ENCODE results near the gene ZNF385D.

Gene ZNF385D

GRCh38 chr3:21542656-21543379 is 208.2 kb downstream of the ZNF385D start:
- in situ Hi-C loops (cut with HindIII; ENCODE audit: low pct_unique_long_range_greater_than_20kb, low sequenced_read_pairs): no loop called here
- DNase-seq (ENCODE audit: low read depth in 1 of 2, low spot score in 1 of 2): no peak
- TF ChIP-seq JUND (IDR thresholded peaks at IDR 0.05; ENCODE audit: low read depth): no peak

GRCh38 chr3:21540265-21540664 is 210.7 kb downstream of the ZNF385D start:
- in situ Hi-C loops (cut with HindIII; ENCODE audit: low pct_unique_long_range_greater_than_20kb, low sequenced_read_pairs): no loop called here
- no peak for DNase-seq (ENCODE audit: low read depth in 1 of 2, low spot score in 1 of 2)
- no peak for TF ChIP-seq JUND (IDR thresholded peaks at IDR 0.05; ENCODE audit: low read depth)

- DNase-seq (ENCODE audit: low read depth in 1 of 2, low spot score in 1 of 2): no peak
- no peak for TF ChIP-seq JUND (IDR thresholded peaks at IDR 0.05; ENCODE audit: low read depth)
- in situ Hi-C loops (cut with HindIII; ENCODE audit: low pct_unique_long_range_greater_than_20kb, low sequenced_read_pairs): no loop called here
Observed at GRCh38 chr3:21534462-21534861, 216.5 kb downstream of the ZNF385D start.

- no peak for DNase-seq (ENCODE audit: low read depth in 1 of 2, low spot score in 1 of 2)
- in situ Hi-C loops (cut with HindIII; ENCODE audit: low pct_unique_long_range_greater_than_20kb, low sequenced_read_pairs): no loop called here
- no peak for TF ChIP-seq JUND (IDR thresholded peaks at IDR 0.05; ENCODE audit: low read depth)
Observed at GRCh38 chr3:21533002-21533401, 218.0 kb downstream of the ZNF385D start.

GRCh38 chr3:21531909-21532308 is 219.1 kb downstream of the ZNF385D start:
- DNase-seq (ENCODE audit: low read depth in 1 of 2, low spot score in 1 of 2): no peak
- in situ Hi-C loops (cut with HindIII; ENCODE audit: low pct_unique_long_range_greater_than_20kb, low sequenced_read_pairs): no loop called here
- TF ChIP-seq JUND (IDR thresholded peaks at IDR 0.05; ENCODE audit: low read depth): no peak

GRCh38 chr3:21528291-21528995 is 222.6 kb downstream of the ZNF385D start:
- in situ Hi-C loops (cut with HindIII; ENCODE audit: low pct_unique_long_range_greater_than_20kb, low sequenced_read_pairs): no loop called here
- no peak for TF ChIP-seq JUND (IDR thresholded peaks at IDR 0.05; ENCODE audit: low read depth)

GRCh38 chr3:21526461-21526860 is 224.5 kb downstream of the ZNF385D start:
- DNase-seq (ENCODE audit: low read depth in 1 of 2, low spot score in 1 of 2): no peak
- no peak for TF ChIP-seq JUND (IDR thresholded peaks at IDR 0.05; ENCODE audit: low read depth)
- in situ Hi-C loops (cut with HindIII; ENCODE audit: low pct_unique_long_range_greater_than_20kb, low sequenced_read_pairs): no loop called here

More at GRCh38 chr3:21528291-21528995, 222.6 kb downstream of the ZNF385D start:
- DNase-seq (ENCODE audit: low read depth in 1 of 2, low spot score in 1 of 2): no peak

- no peak for TF ChIP-seq JUND (IDR thresholded peaks at IDR 0.05; ENCODE audit: low read depth)
- in situ Hi-C loops (cut with HindIII; ENCODE audit: low pct_unique_long_range_greater_than_20kb, low sequenced_read_pairs): no loop called here
- no peak for DNase-seq (ENCODE audit: low read depth in 1 of 2, low spot score in 1 of 2)
Observed at GRCh38 chr3:21524133-21524532, 226.9 kb downstream of the ZNF385D start.

- in situ Hi-C loops (cut with HindIII; ENCODE audit: low pct_unique_long_range_greater_than_20kb, low sequenced_read_pairs): no loop called here
- no peak for TF ChIP-seq JUND (IDR thresholded peaks at IDR 0.05; ENCODE audit: low read depth)
- no peak for DNase-seq (ENCODE audit: low read depth in 1 of 2, low spot score in 1 of 2)
Observed at GRCh38 chr3:21520106-21520963, 230.7 kb downstream of the ZNF385D start.

GRCh38 chr3:21517184-21517583 is 233.8 kb downstream of the ZNF385D start:
- no peak for DNase-seq (ENCODE audit: low read depth in 1 of 2, low spot score in 1 of 2)
- no peak for TF ChIP-seq JUND (IDR thresholded peaks at IDR 0.05; ENCODE audit: low read depth)
- in situ Hi-C loops (cut with HindIII; ENCODE audit: low pct_unique_long_range_greater_than_20kb, low sequenced_read_pairs): no loop called here

GRCh38 chr3:21515417-21515816 is 235.6 kb downstream of the ZNF385D start:
- in situ Hi-C loops (cut with HindIII; ENCODE audit: low pct_unique_long_range_greater_than_20kb, low sequenced_read_pairs): no loop called here
- no peak for DNase-seq (ENCODE audit: low read depth in 1 of 2, low spot score in 1 of 2)
- TF ChIP-seq JUND (IDR thresholded peaks at IDR 0.05; ENCODE audit: low read depth): no peak

- no peak for TF ChIP-seq JUND (IDR thresholded peaks at IDR 0.05; ENCODE audit: low read depth)
- in situ Hi-C loops (cut with HindIII; ENCODE audit: low pct_unique_long_range_greater_than_20kb, low sequenced_read_pairs): no loop called here
- DNase-seq (ENCODE audit: low read depth in 1 of 2, low spot score in 1 of 2): no peak
Observed at GRCh38 chr3:21509731-21510470, 241.1 kb downstream of the ZNF385D start.
